WERI-Rb-1 (cell line): ENCODE results near the gene VPS51.
A peak's percentile ranks its signal among the peaks of the same experiment; 100 is the strongest.

ENCODE experiments used
- DNase-seq: peaks from one replicate; pipeline ENCODE4 v3.0.0-alpha.2; 2020
- H3K27ac ChIP-seq: fragments of 250-450 bp; sonication (Bioruptor Pico); 2 replicates; pipeline ENCODE4 v1.5.1; 2020; ENCODE audit warnings: mild to moderate bottlenecking, moderate library complexity
- H3K27me3 ChIP-seq: fragments of 250-450 bp; sonication (Bioruptor Pico); 2 replicates; pipeline ENCODE4 v1.5.1; 2021; ENCODE audit warnings: mild to moderate bottlenecking, low read depth, moderate library complexity; ENCODE audit not compliant: insufficient read depth, severe bottlenecking
- H3K36me3 ChIP-seq: fragments of 250-450 bp; sonication (Bioruptor Pico); 2 replicates; pipeline ENCODE4 v1.5.1; 2020; ENCODE audit warnings: mild to moderate bottlenecking, moderate library complexity
- H3K4me3 ChIP-seq: 2 replicates; pipeline ENCODE4 v1.5.1; 2011; ENCODE audit warnings: low read depth, mild to moderate bottlenecking, control low read depth, low read length
- H3K9me3 ChIP-seq: fragments of 250-450 bp; sonication (Bioruptor Pico); 2 replicates; pipeline ENCODE4 v1.5.1; 2021; ENCODE audit warnings: mild to moderate bottlenecking, moderate library complexity; ENCODE audit not compliant: severe bottlenecking
- CTCF ChIP-seq: IDR thresholded peaks from 2 replicates; pipeline ENCODE4 v1.5.1; 2011; ENCODE audit warnings: low read depth, mild to moderate bottlenecking, control low read depth, inconsistent platforms, low read length

VPS51 gene

GRCh38 chr11:65113839-65114238 is 17.8 kb downstream of the VPS51 start:
- H3K4me3 ChIP-seq: peak overlapping the region; percentile 65
- no peak for DNase-seq

GRCh38 chr11:65114538-65115171 is 18.6 kb downstream of the VPS51 start:
- Histone ChIP-seq H3K9me3 (no peaks in the 10 kb centered on the region), H3K4me3 (no peak overlapping the region), H3K27me3 (no peaks in the 10 kb centered on the region), H3K27ac (no peak overlapping the region), H3K36me3 (peaks cover 32% of the 10 kb centered on the region)
- TF ChIP-seq CTCF: no peak
- no peak for DNase-seq

More at GRCh38 chr11:65113839-65114238, 17.8 kb downstream of the VPS51 start:
- H3K27ac ChIP-seq: no peak overlapping the region
- no peaks in the 10 kb centered on the region for H3K27me3 ChIP-seq
- H3K36me3 ChIP-seq: peaks cover 29% of the 10 kb centered on the region
- H3K9me3 ChIP-seq: no peaks in the 10 kb centered on the region
- no peak for TF ChIP-seq CTCF

- no peak for TF ChIP-seq CTCF
- Histone ChIP-seq H3K27ac (no peak overlapping the region), H3K36me3 (peaks cover 40% of the 10 kb centered on the region), H3K9me3 (no peaks in the 10 kb centered on the region), H3K4me3 (no peak overlapping the region), H3K27me3 (no peaks in the 10 kb centered on the region)
- no peak for DNase-seq
These were observed 19.5 kb downstream of the VPS51 start for GRCh38 chr11:65115361-65116082.

- Histone ChIP-seq H3K9me3 (no peaks in the 10 kb centered on the region), H3K36me3 (peaks cover 51% of the 10 kb centered on the region), H3K27ac (peak overlapping the region; percentile 84), H3K27me3 (no peaks in the 10 kb centered on the region), H3K4me3 (peak overlapping the region; percentile 95)
- TF ChIP-seq CTCF: no peak
- no peak for DNase-seq
These were observed 20.6 kb downstream of the VPS51 start for GRCh38 chr11:65116370-65117205.

- peaks cover 52% of the 10 kb centered on the region for H3K36me3 ChIP-seq
- DNase-seq: peak; percentile 99
- no peaks in the 10 kb centered on the region for H3K9me3 ChIP-seq
- peak within 1 kb of the TSS; percentile 84 for H3K27ac ChIP-seq
- H3K4me3 ChIP-seq: peak within 1 kb of the TSS; percentile 95
- peak; percentile 87 for TF ChIP-seq CTCF
- H3K27me3 ChIP-seq: no peaks in the 10 kb centered on the region
These were observed 21.4 kb downstream of the VPS51 start, which contains the start of gene ZNHIT2 for GRCh38 chr11:65117206-65118096. Gene ZNHIT2 (minus strand): TSS chr11:65117701. CDS start chr11:65117653, 48 bp downstream.
